Hepatocyte (in vitro differentiated cells): Measurements from ENCODE around the gene MGME1. TPM values are rescaled to one million over a fixed set of nuclear protein-coding genes. Genes with fewer than 3 reads are reported as not detected.

Experiments used
- DNase-seq: peaks from one replicate; pipeline ENCODE4 v3.0.0-alpha.2; 2016; ENCODE audit warnings: low spot score
- H2AFZ ChIP-seq: fragments of 200-600 bp; sonication (generic); 2 replicates; pipeline ENCODE4 v1.6.0; 2016; ENCODE audit warnings: antibody characterized with exemption, mild to moderate bottlenecking
- H3K27ac ChIP-seq: fragments of 200-600 bp; sonication (generic); 2 replicates; pipeline ENCODE4 v1.5.1; 2016; ENCODE audit warnings: mild to moderate bottlenecking
- H3K27me3 ChIP-seq: fragments of 200-600 bp; sonication (generic); 2 replicates; pipeline ENCODE4 v1.6.1; 2016
- H3K36me3 ChIP-seq: fragments of 200-600 bp; sonication (generic); replicated peaks from 2 replicates; pipeline ENCODE4 v1.5.1; 2016; ENCODE audit warnings: low read depth; ENCODE audit not compliant: insufficient read depth
- H3K4me1 ChIP-seq: fragments of 200-600 bp; sonication (generic); 2 replicates; pipeline ENCODE4 v1.5.1; 2016; ENCODE audit warnings: mild to moderate bottlenecking, moderate library complexity; ENCODE audit not compliant: insufficient read depth
- H3K4me2 ChIP-seq: fragments of 200-600 bp; sonication (generic); 2 replicates; pipeline ENCODE4 v1.6.0; 2016
- H3K4me3 ChIP-seq: fragments of 200-600 bp; sonication (generic); 2 replicates; pipeline ENCODE4 v1.5.1; 2016; ENCODE audit warnings: mild to moderate bottlenecking
- H3K79me2 ChIP-seq: fragments of 200-600 bp; sonication (generic); 2 replicates; pipeline ENCODE4 v1.6.0; 2017; ENCODE audit warnings: mild to moderate bottlenecking
- H3K9me2 ChIP-seq: fragments of 200-600 bp; sonication (generic); replicated peaks from 2 replicates; pipeline ENCODE4 v1.6.0; 2017; ENCODE audit warnings: mild to moderate bottlenecking; ENCODE audit not compliant: insufficient read depth
- H3K9me3 ChIP-seq: fragments of 200-600 bp; sonication (generic); 2 replicates; pipeline ENCODE4 v1.5.1; 2016; ENCODE audit warnings: low read depth, mild to moderate bottlenecking
- H4K20me1 ChIP-seq: fragments of 200-600 bp; sonication (generic); 2 replicates; pipeline ENCODE4 v1.6.0; 2016; ENCODE audit warnings: mild to moderate bottlenecking; ENCODE audit not compliant: insufficient read depth, poor library complexity, severe bottlenecking
- CTCF ChIP-seq: fragments of 200-600 bp; sonication (generic); IDR thresholded peaks from 2 replicates; pipeline ENCODE4 v1.5.1; 2016; ENCODE audit warnings: antibody characterized with exemption, mild to moderate bottlenecking; ENCODE audit not compliant: poor library complexity
- EZH2 ChIP-seq: fragments of 200-600 bp; sonication (generic); IDR thresholded peaks from 2 replicates; pipeline ENCODE4 v1.6.1; 2016; ENCODE audit warnings: antibody characterized with exemption, mild to moderate bottlenecking, borderline replicate concordance
- EZH2phosphoT487 ChIP-seq: fragments of 200-600 bp; sonication (generic); IDR thresholded peaks from one replicate; pipeline ENCODE4 v1.6.1; 2018; ENCODE audit warnings: antibody characterized with exemption, mild to moderate bottlenecking, low read depth, moderate library complexity; ENCODE audit not compliant: unreplicated experiment, severe bottlenecking
- WGBS: methylation state at CpG from one replicate; pipeline ENCODE4 v1.1.6; 2016; ENCODE audit warnings: low lambda C conversion rate; ENCODE audit errors: missing lambda C conversion rate; 5-methylcytosine and 5-hydroxymethylcytosine counted together
- polyA plus RNA-seq: library from polyadenylated mRNA; unstranded; fragments of >200 nt; fragmentation: Nextera tagmentation; extraction: Ambion mirVana; gene quantifications from 2 replicates; pipeline ENCODE4 v1.2.1, GENCODE V29; 2016
- total RNA-seq: library from RNA; depleted of rRNA; stranded (reverse); fragments of >200 nt; gene quantifications from 2 replicates; pipeline ENCODE4 v1.2.3, GENCODE V29; 2014

The MGME1 gene
- total and polyA plus RNA-seq, 2 experiments from 2014 or later = 15.7 to 17.9 TPM

DNA sequence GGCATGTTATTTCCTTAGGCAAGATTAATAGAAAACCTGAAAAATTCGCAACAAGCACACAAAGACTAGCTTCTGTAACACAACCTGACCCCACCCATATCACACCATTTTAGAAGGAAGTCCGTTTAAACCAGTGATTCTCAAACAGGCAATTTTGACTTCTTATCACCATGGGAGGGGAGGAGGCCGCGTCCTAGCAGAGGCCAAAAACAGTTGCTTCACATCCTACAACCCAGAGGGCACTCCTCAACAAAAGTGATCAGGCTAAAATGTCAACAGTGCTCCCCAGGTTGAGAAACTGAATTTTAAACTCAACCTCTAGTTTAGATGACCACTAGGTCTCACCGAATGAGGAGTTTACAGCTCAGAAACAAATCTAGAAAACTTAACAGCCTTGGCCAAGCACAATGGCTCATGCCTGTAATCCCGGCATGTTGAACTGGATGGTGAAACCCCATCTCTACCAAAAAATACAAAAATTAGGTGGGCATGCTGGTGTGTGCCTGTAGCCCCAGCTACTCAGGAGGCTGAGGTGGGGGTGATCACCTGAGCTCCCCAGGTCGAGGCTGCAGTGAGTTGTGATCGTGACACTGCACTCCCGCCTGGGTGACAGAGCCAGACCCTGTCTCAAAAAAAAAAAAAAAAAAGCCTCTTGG lies 3.6 kb upstream of the MGME1 start:
- no peak overlapping the region for H2AFZ ChIP-seq
- H3K79me2 ChIP-seq = peaks cover 87% of the 10 kb centered on the region
- H3K4me1 ChIP-seq = peaks cover 48% of the 10 kb centered on the region
- peak overlapping the region; percentile 14 for H3K4me3 ChIP-seq
- H3K9me2 ChIP-seq = no peaks in the 10 kb centered on the region
- peak overlapping the region; percentile 98 for H3K27ac ChIP-seq
- 44% methylated on average over 9 of the region's 9 CpGs for WGBS
- no peaks in the 10 kb centered on the region for H3K9me3 ChIP-seq
- TF ChIP-seq CTCF (no peak), EZH2 (no peak), EZH2phosphoT487 (no peak)
- H3K36me3 ChIP-seq = no peaks in the 10 kb centered on the region
- H3K4me2 ChIP-seq = peak overlapping the region; percentile 84
- DNase-seq = no peak
- peaks cover 52% of the 10 kb centered on the region for H4K20me1 ChIP-seq
- no peaks in the 10 kb centered on the region for H3K27me3 ChIP-seq

- Histone ChIP-seq H3K4me1 (peaks cover 40% of the 10 kb centered on the region), H3K36me3 (no peaks in the 10 kb centered on the region), H3K27me3 (no peaks in the 10 kb centered on the region), H2AFZ (no peak overlapping the region), H4K20me1 (peaks cover 39% of the 10 kb centered on the region), H3K4me3 (peak overlapping the region; percentile 68), H3K79me2 (peaks cover 87% of the 10 kb centered on the region), H3K9me2 (no peaks in the 10 kb centered on the region), H3K9me3 (no peaks in the 10 kb centered on the region), H3K27ac (peak overlapping the region; percentile 98), H3K4me2 (peak overlapping the region; percentile 84)
- peak; percentile 46 for DNase-seq
- peak; percentile 29 for TF ChIP-seq CTCF
- TF ChIP-seq EZH2phosphoT487 = no peak
- 6% methylated on average over 9 of the region's 9 CpGs for WGBS
Observed at GRCh38 chr20:17966432-17967310, 2.1 kb upstream of the MGME1 start.

DNA sequence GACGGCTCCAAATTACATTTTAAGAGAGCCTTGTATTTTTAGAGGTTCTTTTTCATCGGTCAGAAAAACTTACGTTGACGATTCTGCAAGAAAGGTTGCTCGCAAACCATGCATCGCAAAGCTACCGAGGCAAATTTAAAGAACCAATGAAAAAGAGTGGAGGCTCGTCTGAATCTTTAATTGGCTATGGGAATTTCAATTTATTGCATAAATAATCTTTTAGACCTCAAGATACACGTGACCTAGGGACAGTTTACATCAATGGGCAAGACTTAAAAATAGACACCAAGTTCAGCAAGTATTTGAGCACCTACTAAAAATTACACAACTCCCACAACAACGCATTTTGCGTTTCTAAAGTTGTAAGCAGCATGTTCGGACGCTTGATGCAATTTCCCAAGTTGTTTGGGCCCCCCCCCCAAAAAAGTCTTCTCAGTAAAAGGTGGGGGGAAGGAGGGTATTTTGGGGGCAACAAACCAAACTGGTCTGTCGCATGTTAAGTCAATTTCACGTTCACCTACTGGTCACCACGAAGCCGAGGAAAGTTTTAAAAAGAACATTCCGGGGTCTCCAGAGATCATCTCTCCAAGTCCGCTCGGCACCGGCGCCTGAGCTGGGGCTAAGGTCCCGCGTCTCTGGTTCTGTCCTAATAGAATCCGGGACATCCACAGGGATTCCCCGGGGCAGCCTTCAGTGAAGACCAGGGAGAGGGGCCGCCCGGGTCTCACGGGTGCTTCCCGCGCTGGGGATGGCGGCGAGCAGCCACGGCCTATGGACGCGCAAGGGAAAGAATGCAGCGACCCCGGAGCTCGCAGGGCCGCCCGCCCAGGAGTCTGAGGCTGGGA lies 1.1 kb upstream of the MGME1 start:
- peaks cover 47% of the 10 kb centered on the region for H3K4me1 ChIP-seq
- no peak for DNase-seq

More for the DNA sequence above, 1.1 kb upstream of the MGME1 start:
- Histone ChIP-seq H3K9me3 (no peaks in the 10 kb centered on the region), H3K27me3 (no peaks in the 10 kb centered on the region), H2AFZ (no peak overlapping the region), H3K36me3 (no peaks in the 10 kb centered on the region), H3K4me3 (peak overlapping the region; percentile 68), H4K20me1 (peaks cover 33% of the 10 kb centered on the region), H3K9me2 (no peaks in the 10 kb centered on the region), H3K27ac (peak overlapping the region; percentile 98), H3K79me2 (peaks cover 87% of the 10 kb centered on the region), H3K4me2 (peak overlapping the region; percentile 84)
- TF ChIP-seq EZH2phosphoT487 (no peak), EZH2 (no peak), CTCF (no peak)
- under 1% methylated on average over 34 of the region's 41 CpGs for WGBS
